Endothelial cell of umbilical vein (primary cell): ENCODE data around the gene NODAL. TPM values are rescaled to one million over a fixed set of nuclear protein-coding genes. Genes with fewer than 3 reads are reported as not detected.

ENCODE experiments used
- BruUV-seq: library from RNA; stranded (reverse); fragments of 400-500 nt; replicated peaks from 2 replicates; lab custom pipeline; 2021; lab: Mats Ljungman, UMichigan
- CTCF ChIA-PET: fragments of 300-600, 350-600 bp; sonication (Branson Sonifier 250); formaldehyde crosslinking; loops from one replicate; lab custom pipeline; 2021; ENCODE audit warnings: antibody characterized with exemption, inconsistent platforms; lab: Charles Lee
- POLR2A ChIA-PET: fragments of 300-600, 350-600 bp; sonication (Branson Sonifier 250); formaldehyde crosslinking; loops from one replicate; lab custom pipeline; 2021; ENCODE audit warnings: antibody characterized with exemption, inconsistent platforms; lab: Charles Lee
- DNase-seq: peaks from one replicate; pipeline ENCODE4 v3.0.0-alpha.2; 2011; ENCODE audit warnings: low read depth, low spot score
- FAIRE-seq: peaks from 2 replicates; lab custom pipeline; 2011; peaks lifted over from hg19 to GRCh38; lab: Jason Lieb, UNC
- H2AFZ ChIP-seq: 2 replicates; pipeline ENCODE4 v1.6.0; 2012; ENCODE audit warnings: low read depth, low read length, control low read depth, inconsistent platforms
- H3K27ac ChIP-seq: 2 replicates; pipeline ENCODE4 v1.5.1; 2011; ENCODE audit warnings: low read depth, mild to moderate bottlenecking, control low read depth, low read length, moderate library complexity; ENCODE audit not compliant: insufficient read depth
- H3K27me3 ChIP-seq, 2 experiments: 2 replicates each; pipeline versions ENCODE4 v1.6.0 to v1.6.1; 2011; ENCODE audit warnings: low read length in 2 of 2, mixed read lengths in 1 of 2; ENCODE audit not compliant: control insufficient read depth in 2 of 2, insufficient read depth in 2 of 2
- H3K36me3 ChIP-seq, 2 experiments: 2 replicates in 1 of 2; 3 replicates in 1 of 2; pipeline ENCODE4 v1.5.1; 2011; ENCODE audit warnings: low read length in 2 of 2, mild to moderate bottlenecking in 1 of 2, moderate library complexity in 1 of 2; ENCODE audit not compliant: control insufficient read depth in 2 of 2, insufficient read depth in 2 of 2; ENCODE audit errors: extremely low read depth in 1 of 2
- H3K4me1 ChIP-seq: 3 replicates; pipeline ENCODE4 v1.5.1; 2011; ENCODE audit warnings: mild to moderate bottlenecking, low read length; ENCODE audit not compliant: control insufficient read depth, insufficient read depth; ENCODE audit errors: extremely low read depth
- H3K4me2 ChIP-seq: 2 replicates; pipeline ENCODE4 v1.6.1; 2011; ENCODE audit warnings: low read length, control low read depth, mixed read lengths; ENCODE audit not compliant: insufficient read depth
- H3K4me3 ChIP-seq, 3 experiments: fragments of 200-600 bp in 1 of 3; sonication (generic), shearing (Covaris generic) in 1 of 3; replicated peaks in 1 of 3; 2 replicates each; pipeline ENCODE4 v1.5.1; 2011 to 2016; ENCODE audit warnings: control low read depth in 3 of 3, low read length in 3 of 3, mild to moderate bottlenecking in 2 of 3, inconsistent platforms in 1 of 3, low read depth in 1 of 3, moderate library complexity in 1 of 3; ENCODE audit not compliant: insufficient read depth in 1 of 3
- H3K79me2 ChIP-seq: 2 replicates; pipeline ENCODE4 v1.6.0; 2012; ENCODE audit warnings: low read length, inconsistent platforms; ENCODE audit not compliant: control insufficient read depth, insufficient read depth
- H3K9ac ChIP-seq: replicated peaks from 2 replicates; pipeline ENCODE3; 2011; ENCODE audit warnings: low read length, control low read depth; ENCODE audit not compliant: insufficient read depth; ENCODE audit errors: extremely low read depth
- H3K9me1 ChIP-seq: replicated peaks from 3 replicates; pipeline ENCODE4 v1.6.0; 2011; ENCODE audit warnings: mild to moderate bottlenecking, low read length; ENCODE audit not compliant: control insufficient read depth, insufficient read depth; ENCODE audit errors: extremely low read depth
- H3K9me3 ChIP-seq: replicated peaks from 2 replicates; pipeline ENCODE4 v1.5.1; 2012; ENCODE audit warnings: low read length, inconsistent platforms; ENCODE audit not compliant: control insufficient read depth, insufficient read depth
- H4K20me1 ChIP-seq: replicated peaks from 2 replicates; pipeline ENCODE3; 2011; ENCODE audit warnings: mild to moderate bottlenecking, low read length; ENCODE audit not compliant: control insufficient read depth, insufficient read depth; ENCODE audit errors: extremely low read depth
- CTCF ChIP-seq, 2 donors: IDR thresholded peaks; 1 replicate in 1 of 2; 2 replicates in 1 of 2; pipeline ENCODE4 v1.5.1; 2011; ENCODE audit warnings: low read length in 2 of 2, mild to moderate bottlenecking in 2 of 2, moderate library complexity in 2 of 2, control low read depth in 1 of 2, inconsistent platforms in 1 of 2, low read depth in 1 of 2; ENCODE audit not compliant: insufficient read depth in 1 of 2; ENCODE audit errors: extremely low read depth in 1 of 2
- EZH2 ChIP-seq: IDR thresholded peaks from 2 replicates; pipeline ENCODE4 v1.6.1; 2012; ENCODE audit warnings: borderline replicate concordance, low read depth, mild to moderate bottlenecking, moderate library complexity, low read length, inconsistent platforms; ENCODE audit not compliant: severe bottlenecking
- FOS ChIP-seq: IDR thresholded peaks from 2 replicates; pipeline ENCODE4 v1.6.1; 2011; ENCODE audit warnings: mild to moderate bottlenecking, low read length, moderate library complexity, borderline replicate concordance; ENCODE audit not compliant: insufficient read depth
- GATA2 ChIP-seq: IDR thresholded peaks from 2 replicates; pipeline ENCODE4 v1.7.0; 2011; ENCODE audit warnings: low read depth, mild to moderate bottlenecking, moderate library complexity, mixed read lengths, low read length; ENCODE audit not compliant: insufficient read length, insufficient read depth
- JUN ChIP-seq: IDR thresholded peaks from 2 replicates; pipeline ENCODE4 v1.6.1; 2011; ENCODE audit warnings: borderline replicate concordance, low read depth; ENCODE audit not compliant: insufficient read length, insufficient read depth
- MYC ChIP-seq: IDR thresholded peaks from one replicate; pipeline ENCODE4 v1.6.1; 2011; ENCODE audit warnings: mild to moderate bottlenecking, low read depth, low read length
- POLR2A ChIP-seq: IDR thresholded peaks from 2 replicates; pipeline ENCODE4 v1.6.1; 2012; ENCODE audit warnings: low read depth, mild to moderate bottlenecking, control low read depth, low read length
- POLR2AphosphoS5 ChIP-seq: IDR thresholded peaks from 2 replicates; pipeline ENCODE4 v1.6.1; 2012; ENCODE audit warnings: low read depth, mild to moderate bottlenecking, control low read depth, low read length, moderate library complexity; ENCODE audit not compliant: insufficient read depth
- dilution Hi-C: fragments of 300-500 bp; cut with MboI; formaldehyde crosslinking; loops from one replicate; pipeline ENCODE4 v1.15.0; 2019; ENCODE audit warnings: low sequenced_read_pairs; ENCODE audit not compliant: extremely low pct_ligation_motif_present
- intact Hi-C: fragments of 100-400 bp; cut with micrococcal nuclease; formaldehyde crosslinking; loops from one replicate; pipeline ENCODE4 v1.10.0; 2022
- polyA plus RNA-seq, 4 experiments: library from polyadenylated mRNA; depleted of rRNA in 3 of 4; stranded (reverse) in 3 of 4; unstranded in 1 of 4; fragments of >200 nt; gene quantifications; 2 replicates each; pipeline versions ENCODE4 v1.2.1 to v1.2.3, GENCODE V29; 2011 to 2012; ENCODE audit warnings: missing spikeins in 1 of 4
- total RNA-seq: library from RNA; stranded (reverse); gene quantifications from 2 replicates; pipeline ENCODE4 v1.2.3, GENCODE V29; 2021

NODAL gene
- total and polyA plus RNA-seq, 2 donors (not counting 3 experiments of a cell fraction or from before 2014, with no cell fraction given) = not detected

GRCh38 chr10:70433581-70434280 is 7.8 kb downstream of the NODAL start:
- H3K4me1 ChIP-seq = no peaks in the 10 kb centered on the region
- no peak for FAIRE-seq
- peaks cover 3 to 10% of the 10 kb centered on the region in 2 experiments for H3K27me3 ChIP-seq
- CTCF ChIA-PET = interaction anchor here (1.5 to 1.8 kb wide), 2 partner anchors 28 to 212 kb away, joined by 5 read pairs; no protein-coding TSS in a partner anchor
- dilution Hi-C loops (no loop called here), intact Hi-C loops (no loop called here)
- H3K9me3 ChIP-seq = no peaks in the 10 kb centered on the region
- no peak overlapping the region for H3K4me2 ChIP-seq
- H2AFZ ChIP-seq = no peak overlapping the region
- H3K79me2 ChIP-seq = no peaks in the 10 kb centered on the region
- no peak overlapping the region for H3K4me3 ChIP-seq
- no TSS peak for BruUV-seq
- H3K27ac ChIP-seq = no peak overlapping the region
- H3K36me3 ChIP-seq = peaks cover 0 to under 1% of the 10 kb centered on the region in 2 experiments
- H3K9ac ChIP-seq = no peak overlapping the region
- H4K20me1 ChIP-seq = no peaks in the 10 kb centered on the region
- no peak for TF ChIP-seq JUN
- TF ChIP-seq FOS = no peak
- no peak for TF ChIP-seq EZH2
- TF ChIP-seq GATA2 = no peak
- TF ChIP-seq POLR2A = no peak
- TF ChIP-seq POLR2AphosphoS5 = no peak
- no peak for TF ChIP-seq CTCF (IDR thresholded peaks at IDR 0.05; ENCODE audit: extremely low read depth in 1 of 2, insufficient read depth in 1 of 2, low read depth in 1 of 2, low read length in 2 of 2)
- TF ChIP-seq MYC = no peak
- H3K9me1 ChIP-seq = no peaks in the 10 kb centered on the region
- no peak for DNase-seq
- POLR2A ChIA-PET = no interaction called here
